HG02973 (cell line): ENCODE results near the gene ADIPOR2.
"Not testable (repeated sequence)": the region's sequence is repeated elsewhere in the genome, so short reads cannot be mapped to it uniquely, and the experiment has no call there.

ENCODE experiments used
- ATAC-seq: cut with Tn5 transposase; IDR thresholded peaks from one replicate; pipeline ENCODE4 v1.9.1; 2021; ENCODE audit warnings: moderate library complexity; ENCODE audit not compliant: unreplicated experiment

ADIPOR2 gene

GRCh38 chr12:1663440-1664132 lies 27.3 kb upstream of the ADIPOR2 start:
- ATAC-seq: no peak

GRCh38 chr12:1665366-1665765 lies 25.5 kb upstream of the ADIPOR2 start:
- no peak for ATAC-seq

GRCh38 chr12:1666215-1666614 lies 24.7 kb upstream of the ADIPOR2 start:
- ATAC-seq: no peak

GRCh38 chr12:1666685-1667162 lies 24.1 kb upstream of the ADIPOR2 start:
- no peak for ATAC-seq

DNA sequence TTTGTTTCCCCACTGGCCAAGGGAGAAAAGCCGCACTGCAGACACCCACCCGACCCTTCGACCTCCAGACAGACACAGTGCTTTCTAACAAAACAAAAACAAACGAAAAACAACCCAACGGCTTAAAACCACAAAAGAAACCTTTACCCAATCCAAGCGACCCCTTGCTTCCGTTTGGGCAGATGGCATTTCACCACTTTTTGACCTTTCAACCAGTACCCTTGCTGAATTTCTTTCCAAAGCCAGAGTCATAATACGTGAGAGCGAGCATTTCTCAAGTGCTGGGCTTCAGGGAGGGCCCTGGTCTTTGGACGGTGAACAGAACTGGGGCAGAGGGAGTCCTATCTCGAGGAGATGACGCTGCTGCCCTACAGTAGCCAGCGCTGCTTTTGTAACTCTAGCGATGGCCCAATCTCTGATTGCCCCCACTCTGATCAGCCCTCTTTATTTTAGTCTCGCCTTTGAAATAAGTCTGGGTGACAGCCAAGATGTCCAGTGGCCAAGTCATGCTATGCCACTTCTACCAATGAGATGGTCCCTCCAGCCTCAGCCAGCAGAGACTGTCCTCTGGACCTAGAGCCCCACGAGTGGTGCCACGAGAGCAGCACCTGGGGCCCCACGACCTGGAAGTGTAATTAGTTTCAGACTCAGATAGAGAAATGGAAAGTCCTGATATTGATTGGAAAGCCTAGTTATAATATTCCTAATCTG lies 21.9 kb upstream of the ADIPOR2 start:
- ATAC-seq: no peak

DNA sequence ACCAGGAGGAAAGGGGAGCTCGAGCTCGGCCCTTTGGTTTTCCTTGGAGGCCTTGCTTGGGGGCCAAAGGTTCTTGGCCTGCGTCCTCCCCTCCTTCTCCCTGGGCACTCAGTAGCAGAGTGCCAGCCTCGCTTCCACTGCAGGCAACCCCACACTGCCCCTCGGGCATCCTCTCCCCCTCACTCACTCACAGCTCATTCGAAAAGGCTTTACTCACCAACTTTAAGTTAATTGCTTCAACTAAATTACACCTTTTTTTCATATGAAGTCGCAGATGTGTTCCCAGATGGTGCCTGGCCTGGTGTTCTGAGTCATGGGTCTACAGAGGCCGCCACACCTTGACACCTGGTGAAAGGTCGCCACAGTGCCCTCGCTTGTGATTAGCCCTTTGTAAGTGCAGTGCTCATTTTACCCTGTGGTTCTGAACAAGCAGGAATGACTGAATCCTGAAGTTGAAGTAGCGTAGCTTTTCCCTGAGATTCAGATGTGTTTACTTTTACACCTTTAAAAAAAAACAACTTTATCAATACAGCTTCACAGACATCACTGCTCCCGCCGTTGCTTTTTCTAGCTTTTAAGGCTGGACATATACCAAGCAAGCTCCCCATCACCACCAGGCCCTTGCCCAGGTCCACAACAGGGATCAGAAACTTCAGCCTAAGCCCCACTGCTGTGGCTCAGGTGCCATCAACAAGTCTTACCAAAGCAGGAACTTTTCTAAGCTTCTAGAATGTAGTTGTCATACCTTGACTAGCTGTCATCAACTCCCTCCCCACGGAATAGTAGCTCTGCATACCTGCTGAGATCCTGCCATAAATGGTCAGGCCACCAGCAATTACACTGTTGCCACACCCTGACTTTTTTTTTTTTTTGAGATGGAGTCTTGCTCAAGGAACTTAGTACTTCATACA lies 20.3 kb upstream of the ADIPOR2 start:
- ATAC-seq: no peak

DNA sequence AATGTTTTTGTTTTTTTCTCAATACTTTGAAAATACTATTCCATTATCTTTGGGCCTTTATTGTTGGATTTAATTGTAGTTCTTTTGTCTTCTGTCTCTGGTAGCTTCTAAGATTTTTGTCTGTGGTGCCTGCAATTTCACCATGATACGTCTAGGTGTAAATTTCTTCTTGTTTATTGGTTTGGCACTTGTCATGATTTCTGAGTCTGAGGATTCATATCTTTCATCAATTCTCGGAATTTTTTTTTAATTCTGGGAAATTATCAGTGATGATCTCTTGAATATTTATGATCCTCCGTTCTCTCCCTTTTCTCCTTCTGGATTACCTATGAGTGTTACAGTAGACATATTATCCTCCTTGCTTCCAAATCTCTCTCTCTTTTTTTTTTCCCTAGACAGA lies 14.8 kb upstream of the ADIPOR2 start:
- no peak for ATAC-seq

DNA sequence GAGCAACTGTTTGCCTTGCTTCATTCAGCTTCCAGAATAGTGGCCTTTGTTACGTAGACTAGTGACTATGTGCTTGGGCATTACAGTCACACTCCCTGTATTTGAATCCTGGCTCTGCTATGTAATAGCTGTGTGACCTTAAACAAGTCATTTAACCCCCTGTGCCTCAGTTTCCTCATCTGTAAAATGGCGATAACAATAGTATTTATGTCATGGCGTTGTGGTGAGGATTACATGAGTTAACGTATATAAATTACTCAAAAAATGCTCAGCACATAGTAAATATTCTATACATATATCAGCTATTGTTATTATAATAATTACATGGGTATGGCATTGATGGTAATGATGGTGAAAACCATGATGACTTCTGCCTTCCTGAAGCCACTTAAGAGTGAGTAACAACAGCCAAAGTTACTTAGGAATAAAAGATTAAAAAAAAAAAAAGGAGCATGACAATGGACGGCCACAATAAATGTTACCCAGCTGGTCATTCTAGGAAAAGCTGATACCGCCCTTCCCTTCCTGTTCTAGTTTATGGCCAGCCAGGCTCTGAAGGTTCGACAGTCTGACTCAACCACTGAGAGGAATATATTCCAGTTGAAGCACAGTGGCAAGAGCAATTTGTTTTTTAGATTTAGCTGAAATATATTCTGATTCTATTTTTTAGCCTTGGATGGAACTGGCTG lies 9.9 kb upstream of the ADIPOR2 start:
- no peak for ATAC-seq

DNA sequence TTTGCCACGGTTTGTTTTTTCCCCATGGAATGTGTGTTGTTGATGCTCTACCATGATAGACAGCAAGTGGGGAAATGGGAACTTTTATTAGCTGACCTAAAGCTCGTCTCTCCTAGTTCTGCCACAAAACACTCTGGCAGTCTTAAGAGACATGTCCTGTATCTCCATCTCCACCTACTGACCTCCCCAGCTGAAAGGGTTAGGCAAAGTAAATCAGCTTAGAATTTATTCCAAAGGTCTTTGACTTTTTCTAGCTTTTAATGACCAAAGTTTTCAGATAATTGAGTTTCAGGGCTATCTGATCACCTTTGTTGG lies 9.4 kb upstream of the ADIPOR2 start:
- no peak for ATAC-seq

DNA sequence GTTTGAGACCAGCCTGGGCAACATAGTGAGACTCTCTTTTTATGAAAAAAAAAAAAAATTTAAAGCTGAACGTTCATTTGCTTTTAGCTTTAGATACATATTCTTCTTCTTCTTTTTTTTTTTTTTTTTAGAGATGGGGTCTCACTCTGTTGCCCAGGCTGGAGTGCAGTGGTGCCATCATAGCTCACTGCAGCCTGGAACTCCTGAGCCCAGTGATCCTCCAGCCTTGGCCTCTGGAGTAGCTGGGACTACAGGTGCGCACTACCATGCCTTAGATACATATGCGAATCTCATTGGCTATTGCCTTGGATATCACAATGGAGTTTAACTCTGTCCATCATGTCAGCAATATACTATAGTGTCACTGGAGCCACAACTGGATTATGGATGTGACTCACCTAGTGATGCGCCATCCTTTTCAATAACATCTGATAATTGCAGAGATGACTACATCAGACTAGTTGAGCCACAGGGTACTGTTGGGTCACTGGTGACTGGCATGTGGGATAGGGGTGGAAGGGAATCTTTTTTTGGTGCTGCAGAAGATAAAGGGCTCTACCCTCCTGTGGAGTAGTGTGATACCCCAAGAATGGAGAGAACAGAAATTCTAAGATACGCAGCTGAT lies 2.7 kb upstream of the ADIPOR2 start:
- no peak for ATAC-seq

DNA sequence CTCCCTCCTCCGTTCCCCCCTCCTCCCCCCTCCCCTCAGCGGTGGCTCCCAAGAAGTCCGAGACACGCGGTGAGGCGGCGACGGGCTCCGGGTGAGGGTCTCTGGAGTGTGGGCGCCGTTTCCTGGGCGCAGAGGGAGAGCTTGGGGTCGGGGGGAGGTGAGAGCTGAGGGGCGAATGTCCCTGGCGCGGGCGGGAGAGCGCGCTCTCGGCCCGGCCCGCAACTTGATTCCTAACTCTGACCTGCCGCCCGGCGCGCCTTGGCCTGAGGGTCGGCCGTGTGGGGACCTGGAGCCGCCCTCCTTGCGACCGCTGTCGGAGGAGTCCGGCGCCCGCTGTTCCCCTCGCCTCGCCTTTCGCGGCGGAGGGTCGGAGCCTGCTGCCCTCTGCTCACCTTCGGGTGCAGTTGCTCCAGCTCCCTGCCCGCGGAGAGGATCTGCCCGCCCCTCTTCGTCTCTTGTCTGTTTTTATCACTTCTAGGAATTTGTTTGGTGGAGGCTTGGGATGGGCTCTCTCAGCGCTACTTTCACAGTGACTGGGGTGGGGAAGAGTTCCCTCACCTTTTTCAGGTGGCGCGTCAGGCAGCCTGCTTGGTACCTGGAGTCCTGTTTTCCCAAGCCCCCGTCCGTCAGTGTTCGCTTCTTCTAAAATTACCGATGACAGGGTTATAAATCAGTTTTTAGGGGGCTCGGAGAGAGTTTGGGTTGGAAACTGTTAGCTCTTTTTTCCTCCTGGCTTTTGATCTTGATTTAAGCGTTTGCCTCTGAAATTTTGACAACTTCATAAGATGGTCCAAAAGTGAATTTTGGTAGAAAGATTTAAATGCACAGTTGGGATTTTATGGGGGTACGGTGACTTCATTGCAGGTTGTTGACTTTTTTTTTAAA lies 495 bp downstream of the ADIPOR2 start:
- peak; percentile 43 for ATAC-seq

DNA sequence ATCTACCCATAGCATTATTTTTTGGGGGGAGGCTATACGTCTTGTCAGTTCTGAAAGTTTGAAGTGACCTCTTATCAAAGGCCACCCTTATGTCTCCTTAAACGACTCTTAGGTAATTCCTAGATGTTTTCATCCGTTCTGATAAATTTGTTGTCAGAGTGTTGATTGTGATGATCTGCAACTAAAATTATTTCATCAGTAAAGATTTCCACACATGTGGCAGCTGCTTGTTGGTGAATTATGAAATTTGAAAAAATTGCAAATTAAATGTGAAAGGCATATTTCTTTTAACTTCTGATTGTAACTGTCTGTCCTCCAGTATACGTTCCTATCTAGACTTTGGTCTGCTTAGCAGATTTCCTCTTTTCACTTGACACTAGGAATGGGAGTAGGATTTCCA lies 1.4 kb downstream of the ADIPOR2 start:
- no peak for ATAC-seq

DNA sequence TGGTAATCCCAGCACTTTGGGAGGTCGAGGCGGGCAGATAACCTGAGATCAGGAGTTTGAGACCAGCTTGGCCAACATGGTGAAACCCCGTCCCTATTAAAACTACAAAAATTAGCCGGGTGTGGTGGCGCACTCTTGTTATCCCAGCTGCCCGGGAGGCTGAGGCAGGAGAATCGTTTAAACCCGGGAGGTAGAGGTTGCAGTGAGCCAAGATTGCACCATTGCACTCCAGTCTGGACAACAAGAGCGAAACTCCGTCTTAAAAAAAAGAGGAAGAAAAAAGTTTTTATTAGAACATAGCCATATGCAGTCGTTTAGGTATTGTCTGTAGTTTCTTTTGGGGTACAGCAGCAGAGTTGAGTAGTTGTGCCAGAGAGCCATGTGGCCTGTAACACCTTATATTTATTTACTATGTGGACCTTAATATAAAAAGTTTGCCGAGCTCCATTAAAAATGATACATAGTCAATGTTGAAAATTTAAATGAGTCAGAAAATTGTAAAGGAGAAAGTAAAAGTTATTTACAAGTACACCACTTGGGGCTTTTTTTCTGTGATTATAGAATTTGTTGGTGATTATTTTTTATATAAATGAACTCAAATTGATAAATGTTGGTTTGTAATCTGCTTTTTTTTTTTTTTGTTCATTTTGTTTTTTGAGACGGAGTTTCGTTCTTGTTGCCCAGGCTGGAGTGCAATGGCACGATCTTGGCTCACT lies 2.2 kb downstream of the ADIPOR2 start:
- no peak for ATAC-seq

- not testable (repeated sequence) for ATAC-seq
Measured at GRCh38 chr12:1695097-1695496, 4.2 kb downstream of the ADIPOR2 start.

DNA sequence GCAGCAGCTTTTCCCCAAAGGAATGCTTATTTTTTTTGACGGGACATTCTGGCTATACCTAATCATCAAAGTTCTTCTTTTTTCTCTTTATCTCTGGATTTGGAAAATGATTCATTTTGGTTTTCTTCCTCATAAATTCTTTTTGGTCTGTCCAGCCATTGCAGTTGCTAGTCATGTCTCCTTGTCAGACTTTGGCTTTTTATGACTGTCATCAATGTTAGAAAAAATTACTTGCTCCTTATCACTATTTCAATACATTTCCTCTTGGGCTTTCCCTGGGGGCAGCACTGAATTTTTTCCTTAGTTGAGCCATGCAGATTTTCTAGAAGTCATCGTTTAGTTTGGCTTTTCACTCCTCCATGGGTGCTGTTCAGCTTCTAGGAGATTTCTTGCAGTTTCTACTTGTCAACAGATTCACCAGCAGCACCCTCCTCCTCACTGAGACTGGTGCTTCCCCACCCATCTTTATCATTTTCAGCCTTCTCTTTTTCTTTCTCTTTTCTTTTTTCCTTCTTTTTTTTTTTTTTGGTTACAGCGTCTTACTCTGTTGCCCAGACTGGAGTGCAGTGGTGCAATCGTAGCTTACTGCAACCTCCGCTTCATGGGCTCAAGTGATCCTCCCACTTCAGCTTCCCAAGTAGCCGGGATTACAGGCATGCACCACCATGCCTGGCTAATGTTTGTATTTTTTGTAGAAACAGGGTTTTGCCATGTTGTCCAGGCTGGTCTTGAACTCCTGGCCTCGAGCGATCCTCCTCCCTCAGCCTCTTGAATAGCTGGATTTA lies 5.2 kb downstream of the ADIPOR2 start:
- no peak for ATAC-seq

- no peak for ATAC-seq
Measured at GRCh38 chr12:1696800-1697199, 5.9 kb downstream of the ADIPOR2 start.

DNA sequence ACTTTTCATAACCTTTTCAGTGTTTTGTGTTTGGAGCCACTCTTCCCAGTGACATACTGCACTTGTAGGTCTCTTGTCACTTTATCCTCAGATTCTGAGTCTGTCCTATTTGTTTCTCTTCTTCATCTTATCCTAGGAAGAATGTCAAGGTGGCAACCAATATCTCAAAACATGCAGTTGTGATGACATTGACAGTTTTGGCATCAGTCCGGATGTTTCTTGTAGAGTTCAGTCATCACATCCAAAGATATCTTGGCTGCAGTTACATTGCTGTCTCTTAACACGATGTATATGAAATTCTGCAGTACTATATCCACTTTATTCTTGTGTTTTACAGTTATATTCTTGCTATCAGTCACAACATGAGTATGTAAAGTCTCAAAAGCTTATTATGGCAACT lies 6.4 kb downstream of the ADIPOR2 start:
- no peak for ATAC-seq

DNA sequence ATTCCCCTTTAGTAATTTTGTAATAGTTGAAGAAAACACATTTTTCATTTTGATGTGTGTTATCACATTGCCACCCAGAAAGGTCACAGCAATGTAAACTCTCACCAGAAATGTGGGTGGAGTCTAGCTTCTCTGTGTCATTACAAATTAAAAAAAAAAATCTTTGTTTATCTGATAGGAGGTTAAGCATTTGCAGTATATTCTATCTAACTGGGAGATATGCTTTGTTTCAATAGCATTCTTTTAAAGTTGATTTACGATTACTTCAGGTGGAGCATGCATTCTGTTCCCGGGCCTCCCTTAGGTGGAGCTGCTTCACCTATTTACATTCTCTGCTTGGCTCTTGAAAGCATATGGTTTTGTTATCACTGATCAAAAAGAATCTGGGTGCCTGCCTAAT lies 7.8 kb downstream of the ADIPOR2 start:
- ATAC-seq: no peak
